GM12878 (cell line): ENCODE data around the gene CEBPE. TPM values are rescaled to one million over a fixed set of nuclear protein-coding genes. Genes with fewer than 3 reads are reported as not detected.

Source experiments
- ATAC-seq: fragments of 200-7000 bp; cut with Tn5 transposase; 3 replicates; pipeline ENCODE4 v1.9.1; 2020; ENCODE audit warnings: mild to moderate bottlenecking, moderate library complexity
- BruUV-seq: library from RNA; stranded (reverse); fragments of 400-500 nt; replicated peaks from 2 replicates; lab custom pipeline; 2021; lab: Mats Ljungman, UMichigan
- CTCF ChIA-PET: fragments of 300-600 bp; sonication (Branson Sonifier 250); formaldehyde crosslinking; extraction: SDS; loops from one replicate; lab custom pipeline; 2021; ENCODE audit warnings: inconsistent platforms; lab: Yijun Ruan, JAX
- POLR2A ChIA-PET: fragments of 350-600 bp; formaldehyde crosslinking; extraction: SDS; loops from one replicate; lab custom pipeline; 2021; ENCODE audit warnings: inconsistent platforms; lab: Charles Lee
- RAD21 ChIA-PET: fragments of 300-600 bp; sonication (Branson Sonifier 250); formaldehyde crosslinking; loops from one replicate; lab custom pipeline; 2023; ENCODE audit warnings: antibody characterized with exemption; ENCODE audit not compliant: unreplicated experiment; lab: Charles Lee
- SMC1A ChIA-PET: fragments of 300-600 bp; sonication (Branson Sonifier 250); formaldehyde crosslinking; loops from one replicate; lab custom pipeline; 2023; ENCODE audit not compliant: unreplicated experiment, uncharacterized antibody; lab: Charles Lee
- DNase-seq: peaks from one replicate; pipeline ENCODE4 v3.0.0-alpha.2; 2011; ENCODE audit warnings: low read depth, low spot score
- FAIRE-seq: peaks from 3 replicates; lab custom pipeline; 2011; peaks lifted over from hg19 to GRCh38; lab: Jason Lieb, UNC
- H2AFZ ChIP-seq: 2 replicates; pipeline ENCODE4 v1.6.0; 2011; ENCODE audit warnings: low read depth, low read length, control low read depth; ENCODE audit not compliant: control insufficient read depth
- H3K27ac ChIP-seq: 2 replicates; pipeline ENCODE4 v1.5.1; 2011; ENCODE audit warnings: control low read depth; ENCODE audit not compliant: control insufficient read depth, insufficient read depth
- H3K27me3 ChIP-seq, 2 experiments: replicated peaks in 1 of 2; 2 replicates each; pipeline versions ENCODE4 v1.6.0 to v1.6.1; 2011; ENCODE audit warnings: low read length in 1 of 2; ENCODE audit not compliant: control insufficient read depth in 2 of 2, insufficient read depth in 2 of 2
- H3K36me3 ChIP-seq, 2 experiments: 2 replicates each; pipeline ENCODE4 v1.5.1; 2011; ENCODE audit warnings: low read length in 1 of 2; ENCODE audit not compliant: control insufficient read depth in 2 of 2, insufficient read depth in 2 of 2
- H3K4me1 ChIP-seq: 2 replicates; pipeline ENCODE4 v1.6.1; 2011; ENCODE audit warnings: mild to moderate bottlenecking, low read length, moderate library complexity, mixed read lengths; ENCODE audit not compliant: control insufficient read depth, insufficient read depth
- H3K4me2 ChIP-seq: 2 replicates; pipeline ENCODE4 v1.6.0; 2011; ENCODE audit warnings: control low read depth; ENCODE audit not compliant: control insufficient read depth, insufficient read depth
- H3K4me3 ChIP-seq: fragments of 200-600 bp; sonication (generic); 2 replicates; pipeline ENCODE4 v1.5.1; 2016
- H3K79me2 ChIP-seq: 2 replicates; pipeline ENCODE4 v1.6.0; 2011; ENCODE audit warnings: low read length; ENCODE audit not compliant: control insufficient read depth, insufficient read depth
- H3K9ac ChIP-seq: 2 replicates; pipeline ENCODE4 v1.8.0; 2011; ENCODE audit warnings: low read length, control low read depth, mixed read lengths; ENCODE audit not compliant: control insufficient read depth, insufficient read depth
- H3K9me3 ChIP-seq: replicated peaks from 3 replicates; pipeline ENCODE4 v1.5.1; 2011; ENCODE audit warnings: mild to moderate bottlenecking, low read length; ENCODE audit not compliant: control insufficient read depth, insufficient read depth
- H4K20me1 ChIP-seq: 2 replicates; pipeline ENCODE4 v1.6.0; 2011; ENCODE audit not compliant: control insufficient read depth, insufficient read depth
- ATF7 ChIP-seq: fragments of 450-650 bp; IDR thresholded peaks from 2 replicates; pipeline ENCODE4 v1.6.1; 2016; ENCODE audit warnings: low read depth, mild to moderate bottlenecking
- EED ChIP-seq: sonication (generic); IDR thresholded peaks from 2 replicates; pipeline ENCODE4 v1.6.1; 2016; ENCODE audit warnings: antibody characterized with exemption, low read depth
- GATAD2B ChIP-seq: fragments of 450-650 bp; conservative IDR thresholded peaks from 2 replicates; pipeline ENCODE4 v1.6.1; 2017; ENCODE audit warnings: low read depth, mild to moderate bottlenecking, moderate library complexity
- NR2C1 ChIP-seq: fragments of 450-650 bp; IDR thresholded peaks from 2 replicates; pipeline ENCODE4 v1.6.1; 2017; ENCODE audit warnings: antibody characterized with exemption, mild to moderate bottlenecking, moderate library complexity
- RB1 ChIP-seq: fragments of 450-650 bp; formaldehyde crosslinking; IDR thresholded peaks from 2 replicates; pipeline ENCODE4 v1.6.1; 2017; ENCODE audit warnings: mild to moderate bottlenecking, borderline replicate concordance
- SIX5 ChIP-seq: IDR thresholded peaks from 2 replicates; pipeline ENCODE4 v1.6.1; 2011; ENCODE audit warnings: mild to moderate bottlenecking, low read depth, low read length, moderate library complexity; ENCODE audit not compliant: severe bottlenecking
- WGBS: methylation state at CpG from one replicate; pipeline ENCODE4 v1.1.6; 2016; ENCODE audit warnings: low lambda C conversion rate; ENCODE audit not compliant: insufficient replicate concordance, insufficient coverage; ENCODE audit errors: missing lambda C conversion rate; 5-methylcytosine and 5-hydroxymethylcytosine counted together
- in situ Hi-C: fragments of 300-500 bp; cut with MboI; formaldehyde crosslinking; loops from 9 replicates; pipeline ENCODE4 v1.14.3; 2018; ENCODE audit warnings: mixed read lengths
- intact Hi-C: fragments of 100-400 bp; cut with micrococcal nuclease; formaldehyde crosslinking; loops from one replicate; pipeline ENCODE4 v1.14.2; 2022; ENCODE audit not compliant: unreplicated experiment
- polyA plus RNA-seq, 11 experiments: library from polyadenylated mRNA; depleted of rRNA in 4 of 11; unstranded in 6 of 11; stranded (reverse) in 5 of 11; fragments of >200 nt; fragmentation: Nextera tagmentation in 4 of 11; fragmentation: Illumina TruSeq in 1 of 11; extraction: Ambion mirVana in 4 of 11; extraction: Trizol in 1 of 11; gene quantifications; 1 replicate in 1 of 11; 2 replicates in 10 of 11; pipeline versions ENCODE4 v1.2.1 to v1.2.3, GENCODE V29; 2011 to 2016; ENCODE audit warnings: inconsistent platforms in 2 of 11, missing spikeins in 2 of 11, low read depth in 1 of 11
- total RNA-seq, 4 experiments: library from RNA; depleted of rRNA in 3 of 4; stranded (reverse); fragments of >200 nt in 3 of 4; fragmentation: Illumina TruSeq in 1 of 4; extraction: Trizol in 1 of 4; gene quantifications; 2 replicates each; pipeline versions ENCODE4 v1.2.1 to v1.2.3, GENCODE V29; 2013 to 2021
- TF ChIP-seq, protein P1 (sequence below): fragments of 450-650 bp; formaldehyde crosslinking; IDR thresholded peaks from 2 replicates; pipeline ENCODE4 v1.4.0; 2020; ENCODE audit warnings: mild to moderate bottlenecking, moderate library complexity
- TF ChIP-seq, protein P2 (sequence below): fragments of 450-650 bp; IDR thresholded peaks from 2 replicates; pipeline ENCODE4 v1.6.1; 2017; ENCODE audit warnings: mild to moderate bottlenecking
- TF ChIP-seq, protein P3 (sequence below): fragments of 450-650 bp; IDR thresholded peaks from 2 replicates; pipeline ENCODE4 v1.6.1; 2018; ENCODE audit warnings: mild to moderate bottlenecking, low read depth, moderate library complexity; ENCODE audit not compliant: partially characterized antibody
- TF ChIP-seq, protein P4 (sequence below): fragments of 450-650 bp; formaldehyde crosslinking; IDR thresholded peaks from 2 replicates; pipeline ENCODE4 v1.5.0; 2022; ENCODE audit warnings: mild to moderate bottlenecking, missing genetic modification characterization

The CEBPE gene
- total and polyA plus RNA-seq, 10 of the 15 experiments (the other 5 are each of a cell fraction or from before 2014, with no cell fraction given): 0.09 to 0.45 (median 0.24) TPM; not detected in 7

DNA sequence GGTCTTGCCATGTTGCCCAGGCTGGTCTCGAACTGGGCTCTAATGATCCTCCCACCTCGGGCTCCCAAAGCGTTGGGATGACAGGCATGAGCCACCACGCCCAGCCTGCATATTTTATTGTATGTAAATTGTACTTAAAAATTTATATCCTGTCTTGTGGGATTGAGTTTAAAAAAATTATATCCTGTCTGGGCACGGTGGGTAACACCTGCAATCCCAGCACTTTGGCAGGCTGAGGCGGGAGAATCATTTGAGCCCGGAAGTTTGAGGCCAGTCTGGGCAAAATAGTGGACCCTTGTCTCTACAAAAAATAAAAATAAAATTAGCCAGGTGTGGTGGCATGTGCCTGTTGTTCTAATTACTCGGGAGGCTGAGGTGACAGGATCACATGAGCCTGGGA lies 13.9 kb upstream of the CEBPE start:
- CTCF ChIA-PET: interaction anchor here (0.6 to 0.9 kb wide), 2 partner anchors 8 to 101 kb away, joined by 3 read pairs; no protein-coding TSS in a partner anchor
- ATAC-seq (no peak), DNase-seq (no peak), FAIRE-seq (no peak)
- no peaks in the 10 kb centered on the region for H4K20me1 ChIP-seq
- no peak overlapping the region for H3K27ac ChIP-seq
- H3K79me2 ChIP-seq: no peaks in the 10 kb centered on the region
- no peak overlapping the region for H2AFZ ChIP-seq
- no peak overlapping the region for H3K4me3 ChIP-seq
- no peaks in the 10 kb centered on the region for H3K9me3 ChIP-seq
- H3K36me3 ChIP-seq: no peaks in the 10 kb centered on the region
- intact Hi-C loops: no loop called here
- no peaks in the 10 kb centered on the region for H3K4me1 ChIP-seq
- POLR2A ChIA-PET: interaction anchor here (0.7 kb wide), 1 partner anchor 189 kb away, joined by 3 read pairs; no protein-coding TSS in a partner anchor
- RAD21 ChIA-PET: interaction anchor here (0.7 kb wide), 1 partner anchor 285 kb away, joined by 3 read pairs; no protein-coding TSS in a partner anchor
- no peaks in the 10 kb centered on the region; a peak in 1 of 4 replicates for H3K27me3 ChIP-seq
- no TSS peak for BruUV-seq
- WGBS: 21% methylated on average over 8 of the region's 8 CpGs
- in situ Hi-C loops: no loop called here
- H3K4me2 ChIP-seq: no peak overlapping the region
- SMC1A ChIA-PET: interaction anchor here (0.8 kb wide), 1 partner anchor 72 kb away, joined by 3 read pairs; no protein-coding TSS in a partner anchor
- H3K9ac ChIP-seq: no peak overlapping the region
- TF ChIP-seq EED: no peak
- TF ChIP-seq GATAD2B: no peak
- TF ChIP-seq, protein P1, sequence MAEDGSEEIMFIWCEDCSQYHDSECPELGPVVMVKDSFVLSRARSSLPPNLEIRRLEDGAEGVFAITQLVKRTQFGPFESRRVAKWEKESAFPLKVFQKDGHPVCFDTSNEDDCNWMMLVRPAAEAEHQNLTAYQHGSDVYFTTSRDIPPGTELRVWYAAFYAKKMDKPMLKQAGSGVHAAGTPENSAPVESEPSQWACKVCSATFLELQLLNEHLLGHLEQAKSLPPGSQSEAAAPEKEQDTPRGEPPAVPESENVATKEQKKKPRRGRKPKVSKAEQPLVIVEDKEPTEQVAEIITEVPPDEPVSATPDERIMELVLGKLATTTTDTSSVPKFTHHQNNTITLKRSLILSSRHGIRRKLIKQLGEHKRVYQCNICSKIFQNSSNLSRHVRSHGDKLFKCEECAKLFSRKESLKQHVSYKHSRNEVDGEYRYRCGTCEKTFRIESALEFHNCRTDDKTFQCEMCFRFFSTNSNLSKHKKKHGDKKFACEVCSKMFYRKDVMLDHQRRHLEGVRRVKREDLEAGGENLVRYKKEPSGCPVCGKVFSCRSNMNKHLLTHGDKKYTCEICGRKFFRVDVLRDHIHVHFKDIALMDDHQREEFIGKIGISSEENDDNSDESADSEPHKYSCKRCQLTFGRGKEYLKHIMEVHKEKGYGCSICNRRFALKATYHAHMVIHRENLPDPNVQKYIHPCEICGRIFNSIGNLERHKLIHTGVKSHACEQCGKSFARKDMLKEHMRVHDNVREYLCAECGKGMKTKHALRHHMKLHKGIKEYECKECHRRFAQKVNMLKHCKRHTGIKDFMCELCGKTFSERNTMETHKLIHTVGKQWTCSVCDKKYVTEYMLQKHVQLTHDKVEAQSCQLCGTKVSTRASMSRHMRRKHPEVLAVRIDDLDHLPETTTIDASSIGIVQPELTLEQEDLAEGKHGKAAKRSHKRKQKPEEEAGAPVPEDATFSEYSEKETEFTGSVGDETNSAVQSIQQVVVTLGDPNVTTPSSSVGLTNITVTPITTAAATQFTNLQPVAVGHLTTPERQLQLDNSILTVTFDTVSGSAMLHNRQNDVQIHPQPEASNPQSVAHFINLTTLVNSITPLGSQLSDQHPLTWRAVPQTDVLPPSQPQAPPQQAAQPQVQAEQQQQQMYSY (CRISPR knock-in tag): no peak
- TF ChIP-seq, protein P2, sequence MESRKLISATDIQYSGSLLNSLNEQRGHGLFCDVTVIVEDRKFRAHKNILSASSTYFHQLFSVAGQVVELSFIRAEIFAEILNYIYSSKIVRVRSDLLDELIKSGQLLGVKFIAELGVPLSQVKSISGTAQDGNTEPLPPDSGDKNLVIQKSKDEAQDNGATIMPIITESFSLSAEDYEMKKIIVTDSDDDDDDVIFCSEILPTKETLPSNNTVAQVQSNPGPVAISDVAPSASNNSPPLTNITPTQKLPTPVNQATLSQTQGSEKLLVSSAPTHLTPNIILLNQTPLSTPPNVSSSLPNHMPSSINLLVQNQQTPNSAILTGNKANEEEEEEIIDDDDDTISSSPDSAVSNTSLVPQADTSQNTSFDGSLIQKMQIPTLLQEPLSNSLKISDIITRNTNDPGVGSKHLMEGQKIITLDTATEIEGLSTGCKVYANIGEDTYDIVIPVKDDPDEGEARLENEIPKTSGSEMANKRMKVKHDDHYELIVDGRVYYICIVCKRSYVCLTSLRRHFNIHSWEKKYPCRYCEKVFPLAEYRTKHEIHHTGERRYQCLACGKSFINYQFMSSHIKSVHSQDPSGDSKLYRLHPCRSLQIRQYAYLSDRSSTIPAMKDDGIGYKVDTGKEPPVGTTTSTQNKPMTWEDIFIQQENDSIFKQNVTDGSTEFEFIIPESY: no peak
- TF ChIP-seq NR2C1: no peak
- TF ChIP-seq ATF7: no peak
- no peak for TF ChIP-seq SIX5
- TF ChIP-seq, protein P3, sequence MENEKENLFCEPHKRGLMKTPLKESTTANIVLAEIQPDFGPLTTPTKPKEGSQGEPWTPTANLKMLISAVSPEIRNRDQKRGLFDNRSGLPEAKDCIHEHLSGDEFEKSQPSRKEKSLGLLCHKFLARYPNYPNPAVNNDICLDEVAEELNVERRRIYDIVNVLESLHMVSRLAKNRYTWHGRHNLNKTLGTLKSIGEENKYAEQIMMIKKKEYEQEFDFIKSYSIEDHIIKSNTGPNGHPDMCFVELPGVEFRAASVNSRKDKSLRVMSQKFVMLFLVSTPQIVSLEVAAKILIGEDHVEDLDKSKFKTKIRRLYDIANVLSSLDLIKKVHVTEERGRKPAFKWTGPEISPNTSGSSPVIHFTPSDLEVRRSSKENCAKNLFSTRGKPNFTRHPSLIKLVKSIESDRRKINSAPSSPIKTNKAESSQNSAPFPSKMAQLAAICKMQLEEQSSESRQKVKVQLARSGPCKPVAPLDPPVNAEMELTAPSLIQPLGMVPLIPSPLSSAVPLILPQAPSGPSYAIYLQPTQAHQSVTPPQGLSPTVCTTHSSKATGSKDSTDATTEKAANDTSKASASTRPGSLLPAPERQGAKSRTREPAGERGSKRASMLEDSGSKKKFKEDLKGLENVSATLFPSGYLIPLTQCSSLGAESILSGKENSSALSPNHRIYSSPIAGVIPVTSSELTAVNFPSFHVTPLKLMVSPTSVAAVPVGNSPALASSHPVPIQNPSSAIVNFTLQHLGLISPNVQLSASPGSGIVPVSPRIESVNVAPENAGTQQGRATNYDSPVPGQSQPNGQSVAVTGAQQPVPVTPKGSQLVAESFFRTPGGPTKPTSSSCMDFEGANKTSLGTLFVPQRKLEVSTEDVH: no peak
- TF ChIP-seq, protein P4, sequence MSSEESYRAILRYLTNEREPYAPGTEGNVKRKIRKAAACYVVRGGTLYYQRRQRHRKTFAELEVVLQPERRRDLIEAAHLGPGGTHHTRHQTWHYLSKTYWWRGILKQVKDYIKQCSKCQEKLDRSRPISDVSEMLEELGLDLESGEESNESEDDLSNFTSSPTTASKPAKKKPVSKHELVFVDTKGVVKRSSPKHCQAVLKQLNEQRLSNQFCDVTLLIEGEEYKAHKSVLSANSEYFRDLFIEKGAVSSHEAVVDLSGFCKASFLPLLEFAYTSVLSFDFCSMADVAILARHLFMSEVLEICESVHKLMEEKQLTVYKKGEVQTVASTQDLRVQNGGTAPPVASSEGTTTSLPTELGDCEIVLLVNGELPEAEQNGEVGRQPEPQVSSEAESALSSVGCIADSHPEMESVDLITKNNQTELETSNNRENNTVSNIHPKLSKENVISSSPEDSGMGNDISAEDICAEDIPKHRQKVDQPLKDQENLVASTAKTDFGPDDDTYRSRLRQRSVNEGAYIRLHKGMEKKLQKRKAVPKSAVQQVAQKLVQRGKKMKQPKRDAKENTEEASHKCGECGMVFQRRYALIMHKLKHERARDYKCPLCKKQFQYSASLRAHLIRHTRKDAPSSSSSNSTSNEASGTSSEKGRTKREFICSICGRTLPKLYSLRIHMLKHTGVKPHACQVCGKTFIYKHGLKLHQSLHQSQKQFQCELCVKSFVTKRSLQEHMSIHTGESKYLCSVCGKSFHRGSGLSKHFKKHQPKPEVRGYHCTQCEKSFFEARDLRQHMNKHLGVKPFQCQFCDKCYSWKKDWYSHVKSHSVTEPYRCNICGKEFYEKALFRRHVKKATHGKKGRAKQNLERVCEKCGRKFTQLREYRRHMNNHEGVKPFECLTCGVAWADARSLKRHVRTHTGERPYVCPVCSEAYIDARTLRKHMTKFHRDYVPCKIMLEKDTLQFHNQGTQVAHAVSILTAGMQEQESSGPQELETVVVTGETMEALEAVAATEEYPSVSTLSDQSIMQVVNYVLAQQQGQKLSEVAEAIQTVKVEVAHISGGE (CRISPR knock-in tag): no peak
- no peak for TF ChIP-seq RB1
